Hindlimb muscle (tissue), 1 donor: ENCODE data around the gene KMT5C. TPM values are rescaled to one million over a fixed set of nuclear protein-coding genes. Genes with fewer than 3 reads are reported as not detected.

Source experiments
- DNase-seq: peaks from one replicate; pipeline ENCODE4 v3.0.0-alpha.2; 2013
- polyA plus RNA-seq: library from polyadenylated mRNA; unstranded; fragments of 120-200 nt; gene quantifications from one replicate; pipeline ENCODE4 v1.2.1, GENCODE V29; 2013; ENCODE audit not compliant: insufficient read length

The KMT5C gene
- polyA plus RNA-seq, 1 donor: 26.8 TPM

GRCh38 chr19:55348317-55349034 is 8.8 kb downstream of the KMT5C start:
- DNase-seq: no peak

- DNase-seq: no peak
These were observed 11.1 kb downstream of the KMT5C start for GRCh38 chr19:55350620-55351315.

- no peak for DNase-seq
These were observed 12.4 kb downstream of the KMT5C start for GRCh38 chr19:55352040-55352439.

GRCh38 chr19:55352549-55353145 is 13.0 kb downstream of the KMT5C start:
- no peak for DNase-seq

- DNase-seq: no peak
These were observed 13.7 kb downstream of the KMT5C start for GRCh38 chr19:55353356-55353802.

GRCh38 chr19:55353803-55354697 is 14.4 kb downstream of the KMT5C start:
- no peak for DNase-seq

GRCh38 chr19:55354698-55355212 is 15.1 kb downstream of the KMT5C start, which contains the start of gene COX6B2:
TSS of gene COX6B2 (minus strand) at chr19:55354719. CDS start at chr19:55354521, 198 bp downstream.
- DNase-seq: no peak

GRCh38 chr19:55355213-55355821 is 15.6 kb downstream of the KMT5C start:
- DNase-seq: no peak

- DNase-seq: no peak
These were observed 18.8 kb downstream of the KMT5C start for GRCh38 chr19:55358493-55358892.

GRCh38 chr19:55358943-55359908 is 19.6 kb downstream of the KMT5C start:
- no peak for DNase-seq

GRCh38 chr19:55360902-55361301 is 21.2 kb downstream of the KMT5C start:
- DNase-seq: no peak

- no peak for DNase-seq
These were observed 22.7 kb downstream of the KMT5C start for GRCh38 chr19:55362174-55362989.

- DNase-seq: no peak
These were observed 23.5 kb downstream of the KMT5C start, which contains the start of gene GARIN5B for GRCh38 chr19:55362990-55363716. TSS of gene GARIN5B (minus strand) at chr19:55363260. CDS start at chr19:55363066, 194 bp downstream.

GRCh38 chr19:55365245-55365644 is 25.6 kb downstream of the KMT5C start:
- DNase-seq: no peak

- DNase-seq: no peak
These were observed 26.3 kb downstream of the KMT5C start for GRCh38 chr19:55365964-55366363.

GRCh38 chr19:55366790-55367189 is 27.1 kb downstream of the KMT5C start:
- no peak for DNase-seq

- no peak for DNase-seq
These were observed 28.4 kb downstream of the KMT5C start for GRCh38 chr19:55368106-55368505.

GRCh38 chr19:55368701-55369563 is 29.3 kb downstream of the KMT5C start:
- no peak for DNase-seq
